ENCODE results near the gene IL6. TPM values are rescaled to one million over a fixed set of nuclear protein-coding genes. Genes with fewer than 3 reads are reported as not detected.

Gene IL6
- total RNA-seq, 3 donors from 2014 or later (not counting 1 experiment from before 2014, with no cell fraction given), result 1.3 to 2.3 (median 1.7) TPM

GRCh38 chr7:22730066-22730710 lies 3.2 kb downstream of the IL6 start:
- H3K27ac ChIP-seq (ENCODE audit: low read length), result no peak overlapping the region
- no peak for TF ChIP-seq CTCF (IDR thresholded peaks at IDR 0.05)
- no peaks in the 10 kb centered on the region for H3K36me3 ChIP-seq (ENCODE audit: control insufficient read depth, insufficient read depth, low read length)
- 55% methylated on average over 1 of the region's 2 CpGs for WGBS (ENCODE audit: insufficient coverage)
- H3K4me3 ChIP-seq (ENCODE audit: low read length), result no peak overlapping the region
- peaks cover 0 to 21% of the 10 kb centered on the region in 2 donors for H3K4me1 Mint-ChIP-seq
- peaks cover 17 to 21% of the 10 kb centered on the region in 2 donors for H3K27me3 Mint-ChIP-seq (ENCODE audit: low read depth in 2 of 2)
- no peaks in the 10 kb centered on the region for H3K4me1 ChIP-seq (ENCODE audit: control insufficient read depth, insufficient read depth, low read length)
- DNase-seq, result no peak
- no peaks in the 10 kb centered on the region for H3K9me3 Mint-ChIP-seq
- intact Hi-C loops (cut with micrococcal nuclease), result no loop called here
- no peaks in the 10 kb centered on the region for H3K36me3 Mint-ChIP-seq
- H3K27me3 ChIP-seq (ENCODE audit: control insufficient read depth, insufficient read depth, low read length), result peaks cover 2% of the 10 kb centered on the region
- no peaks in the 10 kb centered on the region for H3K9me3 ChIP-seq (ENCODE audit: control insufficient read depth, insufficient read depth, low read length)
- H3K4me3 Mint-ChIP-seq, result no peak overlapping the region
- ATAC-seq, result no peak
- H3K27ac Mint-ChIP-seq, result no peak overlapping the region

- DNase-seq (no peak), ATAC-seq (no peak)
- H3K9me3 ChIP-seq (ENCODE audit: control insufficient read depth, insufficient read depth, low read length), result peaks cover 3% of the 10 kb centered on the region
- H3K27me3 ChIP-seq (ENCODE audit: control insufficient read depth, insufficient read depth, low read length), result peaks cover 2% of the 10 kb centered on the region
- 62% methylated on average over 4 of the region's 5 CpGs for WGBS (ENCODE audit: insufficient coverage)
- peaks cover 0 to 19% of the 10 kb centered on the region in 2 donors for H3K4me1 Mint-ChIP-seq
- H3K36me3 Mint-ChIP-seq, result no peaks in the 10 kb centered on the region
- no peaks in the 10 kb centered on the region for H3K4me1 ChIP-seq (ENCODE audit: control insufficient read depth, insufficient read depth, low read length)
- no peak overlapping the region for H3K27ac ChIP-seq (ENCODE audit: low read length)
- H3K4me3 Mint-ChIP-seq, result no peak overlapping the region
- H3K27ac Mint-ChIP-seq, result no peak overlapping the region
- H3K4me3 ChIP-seq (ENCODE audit: low read length), result no peak overlapping the region
- no peaks in the 10 kb centered on the region for H3K9me3 Mint-ChIP-seq
- H3K36me3 ChIP-seq (ENCODE audit: control insufficient read depth, insufficient read depth, low read length), result no peaks in the 10 kb centered on the region
- H3K27me3 Mint-ChIP-seq (ENCODE audit: low read depth in 2 of 2), result peaks cover 12% of the 10 kb centered on the region in 2 donors
- intact Hi-C loops (cut with micrococcal nuclease), result no loop called here
- no peak for TF ChIP-seq CTCF (IDR thresholded peaks at IDR 0.05)
Measured at GRCh38 chr7:22730921-22731654, 4.1 kb downstream of the IL6 start.

GRCh38 chr7:22731766-22732165 lies 4.8 kb downstream of the IL6 start:
- ATAC-seq (no peak), DNase-seq (no peak)
- Histone ChIP-seq H3K4me3 (ENCODE audit: low read length) (no peak overlapping the region), H3K36me3 (ENCODE audit: control insufficient read depth, insufficient read depth, low read length) (no peaks in the 10 kb centered on the region), H3K27me3 (ENCODE audit: control insufficient read depth, insufficient read depth, low read length) (peaks cover 2% of the 10 kb centered on the region), H3K9me3 (ENCODE audit: control insufficient read depth, insufficient read depth, low read length) (peaks cover 4% of the 10 kb centered on the region), H3K27ac (ENCODE audit: low read length) (no peak overlapping the region), H3K4me1 (ENCODE audit: control insufficient read depth, insufficient read depth, low read length) (no peaks in the 10 kb centered on the region)
- WGBS (ENCODE audit: insufficient coverage), result no CpG with 5 or more reads among the region's 2 CpGs
- H3K27me3 Mint-ChIP-seq (ENCODE audit: low read depth in 2 of 2), result peaks cover 11 to 13% of the 10 kb centered on the region in 2 donors
- no peak overlapping the region for H3K27ac Mint-ChIP-seq
- no peak overlapping the region for H3K4me3 Mint-ChIP-seq
- H3K9me3 Mint-ChIP-seq, result no peaks in the 10 kb centered on the region
- H3K4me1 Mint-ChIP-seq, result peaks cover 0 to 14% of the 10 kb centered on the region in 2 donors
- intact Hi-C loops (cut with micrococcal nuclease), result no loop called here
- H3K36me3 Mint-ChIP-seq, result peaks cover 2% of the 10 kb centered on the region
- no peak for TF ChIP-seq CTCF (IDR thresholded peaks at IDR 0.05)
